Stimulated activated CD4-positive, alpha-beta T cell treated with anti-CD3 and anti-CD28 coated beads, Interleukin-4, amount 100 ng/mL, for 1 hour (primary cell): ENCODE data around the gene TMA7B.

Experiments used
- DNase-seq: peaks from one replicate; pipeline ENCODE4 v3.0.0-alpha.2; 2020

TMA7B gene

GRCh38 chr22:39954584-39955055, 5.6 kb upstream of the TMA7B start:
- no peak for DNase-seq

- DNase-seq: no peak
Measured at GRCh38 chr22:39955675-39956074, 4.5 kb upstream of the TMA7B start.

GRCh38 chr22:39956932-39957664, 3.1 kb upstream of the TMA7B start:
- no peak for DNase-seq

GRCh38 chr22:39958009-39958711, 2.0 kb upstream of the TMA7B start:
- no peak for DNase-seq

GRCh38 chr22:39958949-39959639, 1.1 kb upstream of the TMA7B start:
- no peak for DNase-seq

- peak; percentile 47 for DNase-seq
Measured at GRCh38 chr22:39960791-39961746, 872 bp downstream of the TMA7B start.

- no peak for DNase-seq
Measured at GRCh38 chr22:39962071-39962470, 1.9 kb downstream of the TMA7B start.

- no peak for DNase-seq
Measured at GRCh38 chr22:39965748-39966147, 5.6 kb downstream of the TMA7B start.

GRCh38 chr22:39966470-39966869, 6.3 kb downstream of the TMA7B start:
- DNase-seq: no peak

GRCh38 chr22:39967103-39967829, 7.1 kb downstream of the TMA7B start:
- DNase-seq: no peak

GRCh38 chr22:39967996-39968972, 8.1 kb downstream of the TMA7B start:
- DNase-seq: no peak

- no peak for DNase-seq
Measured at GRCh38 chr22:39970742-39971141, 10.5 kb downstream of the TMA7B start.

- DNase-seq: no peak
Measured at GRCh38 chr22:39972641-39973040, 12.4 kb downstream of the TMA7B start.

GRCh38 chr22:39973656-39974055, 13.5 kb downstream of the TMA7B start:
- DNase-seq: no peak

- DNase-seq: no peak
Measured at GRCh38 chr22:39974065-39974464, 13.9 kb downstream of the TMA7B start.

GRCh38 chr22:39979048-39979447, 18.9 kb downstream of the TMA7B start:
- DNase-seq: no peak

- DNase-seq: no peak
Measured at GRCh38 chr22:39979458-39979857, 19.3 kb downstream of the TMA7B start.

GRCh38 chr22:39980596-39980995, 20.4 kb downstream of the TMA7B start:
- no peak for DNase-seq

GRCh38 chr22:39983346-39983745, 23.1 kb downstream of the TMA7B start:
- no peak for DNase-seq

GRCh38 chr22:39984006-39984405, 23.8 kb downstream of the TMA7B start:
- no peak for DNase-seq

GRCh38 chr22:39984746-39985145, 24.5 kb downstream of the TMA7B start:
- DNase-seq: no peak
